ENCODE measurements around the gene MED27.

The MED27 gene

GRCh38 chr9:131845305-131846298, 234.1 kb downstream of the MED27 start:
- DNase-seq = no peak

GRCh38 chr9:131844745-131845118, 234.9 kb downstream of the MED27 start:
- DNase-seq = no peak

GRCh38 chr9:131843989-131844744, 235.5 kb downstream of the MED27 start:
- DNase-seq = no peak

GRCh38 chr9:131841765-131842318, 237.8 kb downstream of the MED27 start:
- DNase-seq = no peak

GRCh38 chr9:131840751-131841702, 238.6 kb downstream of the MED27 start:
- no peak for DNase-seq

- no peak for DNase-seq
Observed at GRCh38 chr9:131840220-131840619, 239.4 kb downstream of the MED27 start.

- DNase-seq = no peak
Observed at GRCh38 chr9:131839281-131840084, 240.2 kb downstream of the MED27 start.

- no peak for DNase-seq
Observed at GRCh38 chr9:131838530-131839280, 241.0 kb downstream of the MED27 start.

GRCh38 chr9:131837836-131838235, 241.8 kb downstream of the MED27 start:
- no peak for DNase-seq

GRCh38 chr9:131837316-131837715, 242.4 kb downstream of the MED27 start:
- no peak for DNase-seq

- DNase-seq = no peak
Observed at GRCh38 chr9:131836607-131837315, 242.9 kb downstream of the MED27 start.

- no peak for DNase-seq
Observed at GRCh38 chr9:131836021-131836420, 243.6 kb downstream of the MED27 start.

- no peak for DNase-seq
Observed at GRCh38 chr9:131835151-131835910, 244.3 kb downstream of the MED27 start.

GRCh38 chr9:131834721-131835120, 244.9 kb downstream of the MED27 start:
- no peak for DNase-seq

GRCh38 chr9:131833906-131834305, 245.8 kb downstream of the MED27 start:
- no peak for DNase-seq

GRCh38 chr9:131833083-131833482, 246.6 kb downstream of the MED27 start:
- no peak for DNase-seq

GRCh38 chr9:131831380-131832165, 248.1 kb downstream of the MED27 start:
- no peak for DNase-seq

GRCh38 chr9:131827821-131828369, 251.8 kb downstream of the MED27 start:
- no peak for DNase-seq

Data from NCI-H446 treated with DMSO at 0.1 percent for 48 hours (cell line).